ENCODE measurements around the gene GLG1.
"Not testable (repeated sequence)": the region's sequence is repeated elsewhere in the genome, so short reads cannot be mapped to it uniquely, and the experiment has no call there.

The GLG1 gene

GRCh38 chr16:74410981-74411380, 195.9 kb downstream of the GLG1 start:
- not testable (repeated sequence) for H2BK120ac ChIP-seq (ENCODE audit: low read depth, low read length); H2BK15ac ChIP-seq (ENCODE audit: low read depth, poor library complexity, severe bottlenecking); H2AK5ac ChIP-seq (ENCODE audit: low read length, severe bottlenecking); H3K14ac ChIP-seq (ENCODE audit: low read length in 2 of 2); H3K9ac ChIP-seq (ENCODE audit: low read length); H2BK5ac ChIP-seq (ENCODE audit: low read depth, low read length, poor library complexity, severe bottlenecking); H3K27ac ChIP-seq (ENCODE audit: low read length, poor library complexity, severe bottlenecking); DNase-seq; H3K18ac ChIP-seq (ENCODE audit: low read depth in 1 of 2, low read length in 2 of 2); H3K27me3 ChIP-seq (ENCODE audit: control insufficient read depth in 1 of 2, insufficient read depth in 1 of 2, low read length in 2 of 2); H3K4me2 ChIP-seq (ENCODE audit: low read length, poor library complexity, severe bottlenecking); H4K8ac ChIP-seq (ENCODE audit: low read length); H3K23ac ChIP-seq (ENCODE audit: low read length in 2 of 2); H3K4me3 ChIP-seq (ENCODE audit: insufficient read depth in 1 of 2, low read depth in 1 of 2, low read length in 2 of 2); H4K91ac ChIP-seq (ENCODE audit: low read length); H2AFZ ChIP-seq (ENCODE audit: low read depth, low read length); H3K36me3 ChIP-seq (ENCODE audit: control insufficient read depth in 1 of 2, insufficient read depth in 2 of 2, low read depth in 1 of 2, low read length in 2 of 2); H2BK12ac ChIP-seq (ENCODE audit: low read length in 2 of 2); H3K9me3 ChIP-seq (ENCODE audit: control insufficient read depth, low read length); H3K4ac ChIP-seq (ENCODE audit: low read depth in 1 of 2, low read length in 2 of 2); H3K4me1 ChIP-seq (ENCODE audit: control insufficient read depth, insufficient read depth, low read depth, low read length); H3K79me1 ChIP-seq (replicated peaks; ENCODE audit: low read length, poor library complexity, severe bottlenecking)
- 100% methylated on average over 2 of the region's 9 CpGs for WGBS

- not testable (repeated sequence) for H2BK15ac ChIP-seq (ENCODE audit: low read depth, poor library complexity, severe bottlenecking); H4K8ac ChIP-seq (ENCODE audit: low read length); DNase-seq; H3K18ac ChIP-seq (ENCODE audit: low read depth in 1 of 2, low read length in 2 of 2); H3K4me2 ChIP-seq (ENCODE audit: low read length, poor library complexity, severe bottlenecking); H3K27ac ChIP-seq (ENCODE audit: low read length, poor library complexity, severe bottlenecking); H3K36me3 ChIP-seq (ENCODE audit: control insufficient read depth in 1 of 2, insufficient read depth in 2 of 2, low read depth in 1 of 2, low read length in 2 of 2); H4K91ac ChIP-seq (ENCODE audit: low read length); H2BK12ac ChIP-seq (ENCODE audit: low read length in 2 of 2); H3K4me1 ChIP-seq (ENCODE audit: control insufficient read depth, insufficient read depth, low read depth, low read length); H3K79me1 ChIP-seq (replicated peaks; ENCODE audit: low read length, poor library complexity, severe bottlenecking); H3K27me3 ChIP-seq (ENCODE audit: control insufficient read depth in 1 of 2, insufficient read depth in 1 of 2, low read length in 2 of 2); H3K9me3 ChIP-seq (ENCODE audit: control insufficient read depth, low read length); H3K4ac ChIP-seq (ENCODE audit: low read depth in 1 of 2, low read length in 2 of 2); H3K9ac ChIP-seq (ENCODE audit: low read length); H2AFZ ChIP-seq (ENCODE audit: low read depth, low read length); H3K23ac ChIP-seq (ENCODE audit: low read length in 2 of 2); H2BK5ac ChIP-seq (ENCODE audit: low read depth, low read length, poor library complexity, severe bottlenecking); H2BK120ac ChIP-seq (ENCODE audit: low read depth, low read length); H3K4me3 ChIP-seq (ENCODE audit: insufficient read depth in 1 of 2, low read depth in 1 of 2, low read length in 2 of 2); H3K14ac ChIP-seq (ENCODE audit: low read length in 2 of 2); H2AK5ac ChIP-seq (ENCODE audit: low read length, severe bottlenecking)
- WGBS = no CpG with 5 or more reads among the region's 18 CpGs
Measured at GRCh38 chr16:74410057-74410957, 196.6 kb downstream of the GLG1 start.

- H3K4me1 ChIP-seq (ENCODE audit: control insufficient read depth, insufficient read depth, low read depth, low read length); H3K9ac ChIP-seq (ENCODE audit: low read length); H3K18ac ChIP-seq (ENCODE audit: low read depth in 1 of 2, low read length in 2 of 2): not testable (repeated sequence)
Measured at GRCh38 chr16:74409185-74409981, 197.5 kb downstream of the GLG1 start.

GRCh38 chr16:74407362-74407705, 199.6 kb downstream of the GLG1 start:
- H2BK5ac ChIP-seq (ENCODE audit: low read depth, low read length, poor library complexity, severe bottlenecking); H2BK120ac ChIP-seq (ENCODE audit: low read depth, low read length); H3K27ac ChIP-seq (ENCODE audit: low read length, poor library complexity, severe bottlenecking); H3K9me3 ChIP-seq (ENCODE audit: control insufficient read depth, low read length); H3K14ac ChIP-seq (ENCODE audit: low read length in 2 of 2); H3K27me3 ChIP-seq (ENCODE audit: control insufficient read depth in 1 of 2, insufficient read depth in 1 of 2, low read length in 2 of 2); H3K4ac ChIP-seq (ENCODE audit: low read depth in 1 of 2, low read length in 2 of 2); H3K79me1 ChIP-seq (replicated peaks; ENCODE audit: low read length, poor library complexity, severe bottlenecking); H3K4me1 ChIP-seq (ENCODE audit: control insufficient read depth, insufficient read depth, low read depth, low read length); H2BK12ac ChIP-seq (ENCODE audit: low read length in 2 of 2); H2BK15ac ChIP-seq (ENCODE audit: low read depth, poor library complexity, severe bottlenecking); H3K36me3 ChIP-seq (ENCODE audit: control insufficient read depth in 1 of 2, insufficient read depth in 2 of 2, low read depth in 1 of 2, low read length in 2 of 2); H3K23ac ChIP-seq (ENCODE audit: low read length in 2 of 2); H2AK5ac ChIP-seq (ENCODE audit: low read length, severe bottlenecking); H3K4me2 ChIP-seq (ENCODE audit: low read length, poor library complexity, severe bottlenecking): not testable (repeated sequence)
- Histone ChIP-seq H4K91ac (ENCODE audit: low read length) (peak overlapping the region; percentile 18), H3K18ac (ENCODE audit: low read depth in 1 of 2, low read length in 2 of 2) (peak overlapping the region in 1 of 2 experiments; percentile 48), H3K4me3 (ENCODE audit: insufficient read depth in 1 of 2, low read depth in 1 of 2, low read length in 2 of 2) (peak overlapping the region; percentile 41 to 60), H4K8ac (ENCODE audit: low read length) (peak overlapping the region; percentile 70), H2AFZ (ENCODE audit: low read depth, low read length) (peak overlapping the region; percentile 39), H3K9ac (ENCODE audit: low read length) (peak overlapping the region; percentile 75)
- WGBS = no CpG with 5 or more reads among the region's 23 CpGs
- DNase-seq = peak; percentile 27

More at GRCh38 chr16:74409185-74409981, 197.5 kb downstream of the GLG1 start:
- not testable (repeated sequence) for H2BK120ac ChIP-seq (ENCODE audit: low read depth, low read length); H3K4ac ChIP-seq (ENCODE audit: low read depth in 1 of 2, low read length in 2 of 2); DNase-seq; H2AFZ ChIP-seq (ENCODE audit: low read depth, low read length); H4K91ac ChIP-seq (ENCODE audit: low read length); H3K27me3 ChIP-seq (ENCODE audit: control insufficient read depth in 1 of 2, insufficient read depth in 1 of 2, low read length in 2 of 2); H3K9me3 ChIP-seq (ENCODE audit: control insufficient read depth, low read length); H4K8ac ChIP-seq (ENCODE audit: low read length); H2AK5ac ChIP-seq (ENCODE audit: low read length, severe bottlenecking); H3K4me3 ChIP-seq (ENCODE audit: insufficient read depth in 1 of 2, low read depth in 1 of 2, low read length in 2 of 2); H2BK12ac ChIP-seq (ENCODE audit: low read length in 2 of 2); H3K79me1 ChIP-seq (replicated peaks; ENCODE audit: low read length, poor library complexity, severe bottlenecking); H3K36me3 ChIP-seq (ENCODE audit: control insufficient read depth in 1 of 2, insufficient read depth in 2 of 2, low read depth in 1 of 2, low read length in 2 of 2); H2BK15ac ChIP-seq (ENCODE audit: low read depth, poor library complexity, severe bottlenecking); H3K27ac ChIP-seq (ENCODE audit: low read length, poor library complexity, severe bottlenecking); H2BK5ac ChIP-seq (ENCODE audit: low read depth, low read length, poor library complexity, severe bottlenecking); H3K4me2 ChIP-seq (ENCODE audit: low read length, poor library complexity, severe bottlenecking); H3K14ac ChIP-seq (ENCODE audit: low read length in 2 of 2); H3K23ac ChIP-seq (ENCODE audit: low read length in 2 of 2)
- WGBS = no CpG with 5 or more reads among the region's 15 CpGs
